Liver (tissue), 9 donors: Measurements from ENCODE around the gene SERPINB1. TPM values are rescaled to one million over a fixed set of nuclear protein-coding genes. Genes with fewer than 3 reads are reported as not detected.

Experiments
- DNase-seq: peaks from one replicate; pipeline ENCODE4 v3.0.0-alpha.2; 2017; ENCODE audit warnings: low spot score
- H3K27ac ChIP-seq, 2 donors: one replicate each; pipeline ENCODE4 v1.7.0; 2013; ENCODE audit warnings: inconsistent platforms in 2 of 2, low read length in 2 of 2, control low read depth in 1 of 2, low read depth in 1 of 2, mild to moderate bottlenecking in 1 of 2
- H3K27me3 ChIP-seq, 4 donors: one replicate each; pipeline versions ENCODE4 v1.6.1 to v1.7.0; 2013; ENCODE audit warnings: low read length in 3 of 4, inconsistent platforms in 1 of 4, mild to moderate bottlenecking in 1 of 4, moderate library complexity in 1 of 4; ENCODE audit not compliant: control insufficient read depth in 4 of 4, insufficient read depth in 4 of 4
- H3K36me3 ChIP-seq, 4 donors: one replicate each; pipeline versions ENCODE4 v1.6.1 to v1.7.0; 2013; ENCODE audit warnings: low read length in 3 of 4, mild to moderate bottlenecking in 3 of 4, low read depth in 1 of 4, moderate library complexity in 1 of 4; ENCODE audit not compliant: control insufficient read depth in 4 of 4, insufficient read depth in 3 of 4
- H3K4me1 ChIP-seq, 4 donors: one replicate each; pipeline versions ENCODE4 v1.6.1 to v1.7.0; 2013; ENCODE audit warnings: low read length in 3 of 4, mild to moderate bottlenecking in 3 of 4, moderate library complexity in 1 of 4; ENCODE audit not compliant: control insufficient read depth in 4 of 4, insufficient read depth in 4 of 4
- H3K4me3 ChIP-seq, 3 donors: one replicate each; pipeline versions ENCODE4 v1.6.1 to v1.7.0; 2013; ENCODE audit warnings: low read length in 3 of 3, control low read depth in 1 of 3, low read depth in 1 of 3, mild to moderate bottlenecking in 1 of 3
- H3K9ac ChIP-seq, 2 donors: one replicate each; pipeline ENCODE4 v1.7.0; 2013; ENCODE audit warnings: low read length in 2 of 2, mild to moderate bottlenecking in 2 of 2, moderate library complexity in 2 of 2, control low read depth in 1 of 2, low read depth in 1 of 2
- H3K9me3 ChIP-seq, 4 donors: one replicate each; pipeline versions ENCODE4 v1.6.1 to v1.7.0; 2013; ENCODE audit warnings: low read length in 3 of 4; ENCODE audit not compliant: control insufficient read depth in 4 of 4
- ATF3 ChIP-seq: IDR thresholded peaks from 2 replicates; pipeline ENCODE4 v1.6.1; 2016; ENCODE audit warnings: antibody characterized with exemption
- CTCF ChIP-seq: fragments of 150-350 bp; IDR thresholded peaks from 2 replicates; pipeline ENCODE4 v1.5.1; 2017; ENCODE audit warnings: improper control_type of control experiment, low read depth, low read length; ENCODE audit not compliant: missing input control
- EGR1 ChIP-seq, 2 donors: IDR thresholded peaks; 2 replicates each; pipeline ENCODE4 v1.6.1; 2016 to 2018; ENCODE audit warnings: antibody characterized with exemption in 2 of 2, low read depth in 2 of 2
- FOXA1 ChIP-seq: IDR thresholded peaks from 2 replicates; pipeline ENCODE4 v1.6.1; 2016; ENCODE audit warnings: antibody characterized with exemption
- FOXA2 ChIP-seq: IDR thresholded peaks from 2 replicates; pipeline ENCODE4 v1.6.1; 2016; ENCODE audit warnings: antibody characterized with exemption
- HNF4A ChIP-seq, 2 donors: conservative IDR thresholded peaks; 2 replicates each; pipeline ENCODE4 v1.6.1; 2016; ENCODE audit warnings: antibody characterized with exemption in 2 of 2, mild to moderate bottlenecking in 2 of 2
- HNF4G ChIP-seq: IDR thresholded peaks from 2 replicates; pipeline ENCODE4 v1.6.1; 2016; ENCODE audit warnings: antibody characterized with exemption
- JUND ChIP-seq, 2 donors: IDR thresholded peaks; 2 replicates each; pipeline ENCODE4 v1.6.1; 2016; ENCODE audit warnings: antibody characterized with exemption in 2 of 2
- MAX ChIP-seq: IDR thresholded peaks from 2 replicates; pipeline ENCODE4 v1.6.1; 2016; ENCODE audit warnings: antibody characterized with exemption
- NR2F2 ChIP-seq: IDR thresholded peaks from 2 replicates; pipeline ENCODE4 v1.6.1; 2016; ENCODE audit warnings: antibody characterized with exemption
- RAD21 ChIP-seq, 2 donors: IDR thresholded peaks; 2 replicates each; pipeline ENCODE4 v1.6.1; 2016; ENCODE audit warnings: antibody characterized with exemption in 2 of 2, mild to moderate bottlenecking in 2 of 2
- RXRA ChIP-seq, 2 donors: IDR thresholded peaks; 2 replicates each; pipeline ENCODE4 v1.6.1; 2017 to 2018; ENCODE audit warnings: antibody characterized with exemption in 2 of 2, mild to moderate bottlenecking in 1 of 2
- SP1 ChIP-seq: IDR thresholded peaks from 2 replicates; pipeline ENCODE4 v1.6.1; 2018; ENCODE audit warnings: antibody characterized with exemption, mild to moderate bottlenecking
- TAF1 ChIP-seq: conservative IDR thresholded peaks from 2 replicates; pipeline ENCODE4 v1.6.1; 2016; ENCODE audit warnings: antibody characterized with exemption, mild to moderate bottlenecking
- WGBS: extraction: QIAGEN DNeasy Blood & Tissue Kit; methylation state at CpG from one replicate; pipeline ENCODE4 v1.1.7; 2013; 5-methylcytosine and 5-hydroxymethylcytosine counted together
- polyA plus RNA-seq, 2 donors: library from polyadenylated mRNA; stranded (reverse) in 1 of 2; unstranded in 1 of 2; fragments of 200-250 nt in 1 of 2; fragments of >200 nt in 1 of 2; fragmentation: Nextera tagmentation in 1 of 2; extraction: Ambion mirVana in 1 of 2; gene quantifications; one replicate each; pipeline versions ENCODE4 v1.2.1 to v1.2.3, GENCODE V29; 2013 to 2015
- total RNA-seq, 2 donors: library from RNA; depleted of rRNA; stranded (reverse); fragments of >200 nt; gene quantifications; one replicate each; pipeline ENCODE4 v1.2.3, GENCODE V29; 2014
- donor health status: healthy.
- donor health status: healthy.
- donor health status: healthy.
- donor health status: healthy.
- donor health status: healthy.

The SERPINB1 gene
- total and polyA plus RNA-seq, 4 donors, result 12.5 to 34.3 (median 18.6) TPM

- Histone ChIP-seq H3K36me3 (no peaks in the 10 kb centered on the region), H3K27ac (peak overlapping the region in 1 of 2 donors; percentile 10), H3K9me3 (no peaks in the 10 kb centered on the region), H3K4me1 (peaks cover 0 to 4% (median 0%) of the 10 kb centered on the region in 4 donors), H3K27me3 (no peaks in the 10 kb centered on the region), H3K9ac (no peak overlapping the region), H3K4me3 (no peak overlapping the region)
- WGBS, result 47% methylated on average over 8 of the region's 8 CpGs
- DNase-seq, result no peak
- TF ChIP-seq TAF1, result no peak
- TF ChIP-seq EGR1 (IDR thresholded peaks at IDR 0.05; ENCODE audit: low read depth in 2 of 2), result no peak
- TF ChIP-seq RAD21 (IDR thresholded peaks at IDR 0.05), result no peak
Observed at GRCh38 chr6:2866171-2866846, 24.6 kb upstream of the SERPINB1 start.

GRCh38 chr6:2865694-2866151 lies 24.1 kb upstream of the SERPINB1 start:
- TF ChIP-seq RAD21 (IDR thresholded peaks at IDR 0.05) (no peak), FOXA2 (no peak), NR2F2 (no peak), RXRA (IDR thresholded peaks at IDR 0.05) (no peak), SP1 (no peak), HNF4A (conservative IDR thresholded peaks at IDR 0.05) (no peak), CTCF (no peak), FOXA1 (no peak), EGR1 (IDR thresholded peaks at IDR 0.05; ENCODE audit: low read depth in 2 of 2) (no peak), ATF3 (no peak), JUND (IDR thresholded peaks at IDR 0.05) (no peak), HNF4G (no peak), MAX (no peak)
- DNase-seq, result no peak
- Histone ChIP-seq H3K9me3 (no peaks in the 10 kb centered on the region), H3K4me1 (peaks cover 0 to 4% (median 0%) of the 10 kb centered on the region in 4 donors), H3K9ac (no peak overlapping the region), H3K36me3 (no peaks in the 10 kb centered on the region), H3K27me3 (no peaks in the 10 kb centered on the region), H3K4me3 (no peak overlapping the region), H3K27ac (no peak overlapping the region)
- 54% methylated on average over 4 of the region's 4 CpGs for WGBS

GRCh38 chr6:2865270-2865669 lies 23.6 kb upstream of the SERPINB1 start:
- Histone ChIP-seq H3K27ac (no peak overlapping the region), H3K4me3 (no peak overlapping the region), H3K9ac (no peak overlapping the region), H3K4me1 (peaks cover 0 to 4% (median 0%) of the 10 kb centered on the region in 4 donors), H3K9me3 (no peaks in the 10 kb centered on the region), H3K27me3 (no peaks in the 10 kb centered on the region), H3K36me3 (no peaks in the 10 kb centered on the region)
- DNase-seq, result no peak
- no peak for TF ChIP-seq MAX
- TF ChIP-seq HNF4A (conservative IDR thresholded peaks at IDR 0.05), result no peak
- no peak for TF ChIP-seq FOXA1
- TF ChIP-seq SP1, result no peak
- no peak for TF ChIP-seq ATF3
- TF ChIP-seq CTCF, result no peak
- WGBS, result 84% methylated on average over 7 of the region's 7 CpGs
